Smooth muscle cell (in vitro differentiated cells): ENCODE results near the gene PKD1. TPM values are rescaled to one million over a fixed set of nuclear protein-coding genes. Genes with fewer than 3 reads are reported as not detected.

Experiments used
- DNase-seq: peaks from one replicate; lab custom pipeline; 2025; ENCODE audit not compliant: unreplicated experiment; lab: John Stamatoyannopoulos, UW
- H2AFZ ChIP-seq: fragments of 200-600 bp; sonication (generic); 2 replicates; pipeline ENCODE4 v1.6.0; 2016; ENCODE audit warnings: antibody characterized with exemption, low read depth, mild to moderate bottlenecking
- H3F3A ChIP-seq: fragments of 200-600 bp; sonication (generic); 2 replicates; pipeline ENCODE4 v1.6.0; 2017; ENCODE audit warnings: antibody characterized with exemption, low read depth
- H3K27ac ChIP-seq: fragments of 200-600 bp; sonication (generic); 2 replicates; pipeline ENCODE4 v1.5.1; 2016; ENCODE audit warnings: low read depth, mild to moderate bottlenecking
- H3K27me3 ChIP-seq: fragments of 200-600 bp; sonication (generic); 2 replicates; pipeline ENCODE4 v1.6.1; 2016; ENCODE audit warnings: low read depth, mild to moderate bottlenecking
- H3K36me3 ChIP-seq: fragments of 200-600 bp; sonication (generic); 2 replicates; pipeline ENCODE4 v1.5.1; 2016; ENCODE audit warnings: low read depth
- H3K4me1 ChIP-seq: fragments of 200-600 bp; sonication (generic); 2 replicates; pipeline ENCODE4 v1.5.1; 2016; ENCODE audit warnings: low read depth
- H3K4me2 ChIP-seq: fragments of 200-600 bp; sonication (generic); 2 replicates; pipeline ENCODE4 v1.6.0; 2016; ENCODE audit warnings: mild to moderate bottlenecking
- H3K4me3 ChIP-seq: fragments of 200-600 bp; sonication (generic); 2 replicates; pipeline ENCODE4 v1.5.1; 2016; ENCODE audit warnings: mild to moderate bottlenecking
- H3K79me2 ChIP-seq: fragments of 200-600 bp; sonication (generic); 2 replicates; pipeline ENCODE4 v1.6.0; 2016; ENCODE audit warnings: low read depth, mild to moderate bottlenecking
- H3K9ac ChIP-seq: fragments of 200-600 bp; sonication (generic); 2 replicates; pipeline ENCODE4 v1.6.0; 2016; ENCODE audit warnings: low read depth
- H3K9me3 ChIP-seq: fragments of 200-600 bp; sonication (generic); replicated peaks from 2 replicates; pipeline ENCODE4 v1.5.1; 2016; ENCODE audit warnings: low read depth
- H4K20me1 ChIP-seq: fragments of 200-600 bp; sonication (generic); 2 replicates; pipeline ENCODE4 v1.6.0; 2016; ENCODE audit warnings: low read depth
- CTCF ChIP-seq: fragments of 200-600 bp; sonication (generic); IDR thresholded peaks from 2 replicates; pipeline ENCODE4 v1.5.1; 2017; ENCODE audit warnings: borderline replicate concordance, mild to moderate bottlenecking, antibody characterized with exemption; ENCODE audit not compliant: insufficient read depth, poor library complexity, severe bottlenecking
- WGBS: methylation state at CpG from one replicate; pipeline ENCODE4 v1.1.7; 2016; ENCODE audit warnings: low lambda C conversion rate; 5-methylcytosine and 5-hydroxymethylcytosine counted together
- polyA plus RNA-seq: library from polyadenylated mRNA; unstranded; fragments of >200 nt; fragmentation: Nextera tagmentation; extraction: Ambion mirVana; gene quantifications from 2 replicates; pipeline ENCODE4 v1.2.1, GENCODE V29; 2016
- total RNA-seq: library from RNA; depleted of rRNA; stranded (reverse); fragments of >200 nt; gene quantifications from 2 replicates; pipeline ENCODE4 v1.2.3, GENCODE V29; 2014

The PKD1 gene
- total and polyA plus RNA-seq, 2 experiments from 2014 or later: 47.9 to 70.1 TPM

GRCh38 chr16:2077016-2077415 is 58.7 kb downstream of the PKD1 start:
- Histone ChIP-seq H3K4me3 (no peak overlapping the region), H4K20me1 (no peaks in the 10 kb centered on the region), H3K36me3 (no peaks in the 10 kb centered on the region), H3K27me3 (no peaks in the 10 kb centered on the region), H3K79me2 (no peaks in the 10 kb centered on the region), H3F3A (no peaks in the 10 kb centered on the region), H3K4me1 (no peaks in the 10 kb centered on the region), H3K9ac (no peak overlapping the region), H3K27ac (no peak overlapping the region), H3K4me2 (no peak overlapping the region), H3K9me3 (no peaks in the 10 kb centered on the region), H2AFZ (no peak overlapping the region)
- WGBS: 94% methylated on average over 17 of the region's 17 CpGs
- TF ChIP-seq CTCF: no peak
- DNase-seq: no peak

- Histone ChIP-seq H3K27me3 (no peaks in the 10 kb centered on the region), H4K20me1 (no peaks in the 10 kb centered on the region), H2AFZ (no peak overlapping the region), H3K27ac (no peak overlapping the region), H3K4me1 (no peaks in the 10 kb centered on the region), H3K79me2 (no peaks in the 10 kb centered on the region), H3K4me2 (no peak overlapping the region), H3K9ac (no peak overlapping the region), H3K36me3 (no peaks in the 10 kb centered on the region), H3K4me3 (no peak overlapping the region), H3F3A (no peaks in the 10 kb centered on the region), H3K9me3 (no peaks in the 10 kb centered on the region)
- WGBS: 95% methylated on average over 23 of the region's 28 CpGs
- TF ChIP-seq CTCF: no peak
- DNase-seq: no peak
Measured at GRCh38 chr16:2076072-2076865, 59.4 kb downstream of the PKD1 start.

GRCh38 chr16:2075631-2076030 is 60.1 kb downstream of the PKD1 start:
- WGBS: 98% methylated on average over 24 of the region's 24 CpGs
- no peak for TF ChIP-seq CTCF

GRCh38 chr16:2074071-2074470 is 61.6 kb downstream of the PKD1 start:
- H3F3A ChIP-seq: no peaks in the 10 kb centered on the region
- no peak overlapping the region for H3K27ac ChIP-seq
- no peaks in the 10 kb centered on the region for H3K4me1 ChIP-seq
- H4K20me1 ChIP-seq: no peaks in the 10 kb centered on the region
- H2AFZ ChIP-seq: no peak overlapping the region
- WGBS: 99% methylated on average over 20 of the region's 20 CpGs
- no peak overlapping the region for H3K4me3 ChIP-seq
- no peaks in the 10 kb centered on the region for H3K79me2 ChIP-seq
- no peaks in the 10 kb centered on the region for H3K27me3 ChIP-seq
- H3K9me3 ChIP-seq: no peaks in the 10 kb centered on the region
- no peaks in the 10 kb centered on the region for H3K36me3 ChIP-seq
- no peak overlapping the region for H3K4me2 ChIP-seq
- DNase-seq: no peak
- no peak overlapping the region for H3K9ac ChIP-seq
- TF ChIP-seq CTCF: no peak

More at GRCh38 chr16:2075631-2076030, 60.1 kb downstream of the PKD1 start:
- H2AFZ ChIP-seq: no peak overlapping the region
- no peak overlapping the region for H3K27ac ChIP-seq
- H4K20me1 ChIP-seq: no peaks in the 10 kb centered on the region
- H3K4me3 ChIP-seq: no peak overlapping the region
- H3K4me1 ChIP-seq: no peaks in the 10 kb centered on the region
- no peak for DNase-seq
- H3K4me2 ChIP-seq: no peak overlapping the region
- H3K79me2 ChIP-seq: no peaks in the 10 kb centered on the region
- no peaks in the 10 kb centered on the region for H3K36me3 ChIP-seq
- H3F3A ChIP-seq: no peaks in the 10 kb centered on the region
- H3K9ac ChIP-seq: no peak overlapping the region
- no peaks in the 10 kb centered on the region for H3K27me3 ChIP-seq
- no peaks in the 10 kb centered on the region for H3K9me3 ChIP-seq
